Neural progenitor cell (in vitro differentiated cells): ENCODE measurements around the gene SUSD2. TPM values are rescaled to one million over a fixed set of nuclear protein-coding genes. Genes with fewer than 3 reads are reported as not detected.

Experiments
- DNase-seq: peaks from one replicate; pipeline ENCODE4 v3.0.0-alpha.2; 2016; ENCODE audit warnings: low spot score
- H2AFZ ChIP-seq: fragments of 200-600 bp; sonication (generic); replicated peaks from 2 replicates; pipeline ENCODE4 v1.6.1; 2016; ENCODE audit warnings: antibody characterized with exemption
- H3F3A ChIP-seq: fragments of 200-600 bp; sonication (generic); 2 replicates; pipeline ENCODE4 v1.6.1; 2016; ENCODE audit warnings: antibody characterized with exemption, low read depth
- H3K27ac ChIP-seq: fragments of 200-600 bp; sonication (generic); 2 replicates; pipeline ENCODE4 v1.5.1; 2016; ENCODE audit warnings: mild to moderate bottlenecking
- H3K27me3 ChIP-seq: fragments of 200-600 bp; sonication (generic); 2 replicates; pipeline ENCODE4 v1.6.1; 2016; ENCODE audit warnings: mild to moderate bottlenecking, moderate library complexity
- H3K36me3 ChIP-seq: fragments of 200-600 bp; sonication (generic); 2 replicates; pipeline ENCODE4 v1.5.1; 2016
- H3K4me1 ChIP-seq: fragments of 200-600 bp; sonication (generic); 2 replicates; pipeline ENCODE4 v1.6.1; 2016; ENCODE audit warnings: mixed run types
- H3K4me2 ChIP-seq: fragments of 200-600 bp; sonication (generic); 2 replicates; pipeline ENCODE4 v1.6.1; 2016
- H3K4me3 ChIP-seq: fragments of 200-600 bp; sonication (generic); 2 replicates; pipeline ENCODE4 v1.5.1; 2016
- H3K79me2 ChIP-seq: fragments of 200-600 bp; sonication (generic); 2 replicates; pipeline ENCODE4 v1.6.1; 2016; ENCODE audit warnings: low read depth
- H3K9ac ChIP-seq: fragments of 200-600 bp; sonication (generic); 2 replicates; pipeline ENCODE4 v1.6.1; 2016
- H3K9me3 ChIP-seq: fragments of 200-600 bp; sonication (generic); 2 replicates; pipeline ENCODE4 v1.5.1; 2016; ENCODE audit warnings: low read depth
- H4K20me1 ChIP-seq: fragments of 200-600 bp; sonication (generic); 2 replicates; pipeline ENCODE4 v1.6.1; 2016; ENCODE audit warnings: low read depth
- H3K27ac Mint-ChIP-seq: 3 replicates; pipeline ENCODE4 v1.8.0; 2021; ENCODE audit warnings: mixed read lengths
- H3K27me3 Mint-ChIP-seq: 2 replicates; pipeline ENCODE4 v1.8.0; 2022; ENCODE audit warnings: low read depth, mild to moderate bottlenecking, inconsistent platforms, moderate library complexity, mixed read lengths; ENCODE audit not compliant: insufficient read depth
- H3K36me3 Mint-ChIP-seq: 3 replicates; pipeline ENCODE4 v1.8.0; 2021; ENCODE audit warnings: mixed read lengths
- H3K4me1 Mint-ChIP-seq: 3 replicates; pipeline ENCODE4 v1.8.0; 2021; ENCODE audit warnings: mixed read lengths
- H3K4me3 Mint-ChIP-seq: 3 replicates; pipeline ENCODE4 v1.8.0; 2021; ENCODE audit warnings: mild to moderate bottlenecking, moderate library complexity, mixed read lengths
- H3K9me3 Mint-ChIP-seq: 3 replicates; pipeline ENCODE4 v1.8.0; 2020; ENCODE audit warnings: mixed read lengths
- CTCF ChIP-seq: fragments of 200-600 bp; sonication (generic); IDR thresholded peaks from 2 replicates; pipeline ENCODE4 v1.5.1; 2017; ENCODE audit warnings: antibody characterized with exemption, mild to moderate bottlenecking
- EZH2 ChIP-seq: fragments of 200-600 bp; sonication (generic); IDR thresholded peaks from 2 replicates; pipeline ENCODE4 v1.6.1; 2017; ENCODE audit warnings: antibody characterized with exemption, mild to moderate bottlenecking, moderate library complexity
- EZH2phosphoT487 ChIP-seq: fragments of 200-600 bp; sonication (generic); IDR thresholded peaks from 2 replicates; pipeline ENCODE4 v1.6.1; 2017; ENCODE audit warnings: antibody characterized with exemption
- total RNA-seq: library from RNA; depleted of rRNA; stranded (reverse); fragments of >200 nt; gene quantifications from 2 replicates; pipeline ENCODE4 v1.2.3, GENCODE V29; 2015; ENCODE audit warnings: low replicate concordance

The SUSD2 gene
- total RNA-seq, 1 donor from 2014 or later, result 0.02 TPM

GRCh38 chr22:24148266-24149197, 32.8 kb upstream of the SUSD2 start:
- Histone ChIP-seq H3K9ac (no peak overlapping the region), H3K4me2 (no peak overlapping the region), H4K20me1 (peaks cover 32% of the 10 kb centered on the region), H3K27ac (no peak overlapping the region), H3K4me1 (peaks cover 3% of the 10 kb centered on the region), H3K4me3 (no peak overlapping the region), H2AFZ (no peak overlapping the region), H3K27me3 (no peaks in the 10 kb centered on the region), H3F3A (no peaks in the 10 kb centered on the region), H3K9me3 (no peaks in the 10 kb centered on the region), H3K79me2 (no peaks in the 10 kb centered on the region), H3K36me3 (no peaks in the 10 kb centered on the region)
- no peak for DNase-seq
- Mint-ChIP-seq H3K9me3 (no peaks in the 10 kb centered on the region), H3K36me3 (no peaks in the 10 kb centered on the region), H3K4me1 (peaks cover 38% of the 10 kb centered on the region), H3K4me3 (no peak overlapping the region), H3K27ac (no peak overlapping the region), H3K27me3 (no peaks in the 10 kb centered on the region)
- no peak for TF ChIP-seq EZH2phosphoT487

- Histone ChIP-seq H3K9me3 (no peaks in the 10 kb centered on the region), H3F3A (no peaks in the 10 kb centered on the region), H2AFZ (no peak overlapping the region), H4K20me1 (peaks cover 32% of the 10 kb centered on the region), H3K27me3 (peaks cover 2% of the 10 kb centered on the region), H3K4me2 (no peak overlapping the region), H3K36me3 (no peaks in the 10 kb centered on the region), H3K4me1 (peaks cover 3% of the 10 kb centered on the region), H3K9ac (no peak overlapping the region), H3K79me2 (no peaks in the 10 kb centered on the region), H3K27ac (no peak overlapping the region), H3K4me3 (no peak overlapping the region)
- peaks cover 38% of the 10 kb centered on the region for H3K4me1 Mint-ChIP-seq
- no peaks in the 10 kb centered on the region for H3K9me3 Mint-ChIP-seq
- H3K27ac Mint-ChIP-seq, result peak overlapping the region; percentile 76
- no peak for DNase-seq
- peaks cover 4% of the 10 kb centered on the region for H3K27me3 Mint-ChIP-seq
- TF ChIP-seq EZH2phosphoT487, result no peak
- TF ChIP-seq CTCF, result no peak
- no peak for TF ChIP-seq EZH2
- no peaks in the 10 kb centered on the region for H3K36me3 Mint-ChIP-seq
- H3K4me3 Mint-ChIP-seq, result no peak overlapping the region
Observed at GRCh38 chr22:24149198-24149590, 32.1 kb upstream of the SUSD2 start.

GRCh38 chr22:24153353-24153752, 27.9 kb upstream of the SUSD2 start:
- H3F3A ChIP-seq, result peaks cover 16% of the 10 kb centered on the region
- H3K9me3 ChIP-seq, result no peaks in the 10 kb centered on the region
- peaks cover 54% of the 10 kb centered on the region for H4K20me1 ChIP-seq
- H3K4me1 ChIP-seq, result peaks cover 14% of the 10 kb centered on the region
- Mint-ChIP-seq H3K9me3 (no peaks in the 10 kb centered on the region), H3K4me3 (no peak overlapping the region), H3K4me1 (peaks cover 36% of the 10 kb centered on the region), H3K27ac (no peak overlapping the region), H3K36me3 (no peaks in the 10 kb centered on the region), H3K27me3 (peaks cover 17% of the 10 kb centered on the region)
- TF ChIP-seq EZH2phosphoT487 (no peak), EZH2 (no peak), CTCF (no peak)
- H3K4me2 ChIP-seq, result no peak overlapping the region
- H3K27ac ChIP-seq, result no peak overlapping the region
- DNase-seq, result no peak
- H3K79me2 ChIP-seq, result no peaks in the 10 kb centered on the region
- no peaks in the 10 kb centered on the region for H3K36me3 ChIP-seq
- H3K4me3 ChIP-seq, result no peak overlapping the region
- H2AFZ ChIP-seq, result no peak overlapping the region
- H3K27me3 ChIP-seq, result peaks cover 27% of the 10 kb centered on the region
- H3K9ac ChIP-seq, result no peak overlapping the region

GRCh38 chr22:24153959-24154358, 27.3 kb upstream of the SUSD2 start:
- H3F3A ChIP-seq, result peaks cover 16% of the 10 kb centered on the region
- peaks cover 36% of the 10 kb centered on the region for H3K4me1 Mint-ChIP-seq
- no peaks in the 10 kb centered on the region for H3K36me3 ChIP-seq
- no peak overlapping the region for H3K4me2 ChIP-seq
- H3K27ac ChIP-seq, result no peak overlapping the region
- peaks cover 14% of the 10 kb centered on the region for H3K4me1 ChIP-seq
- H3K27me3 Mint-ChIP-seq, result peaks cover 17% of the 10 kb centered on the region
- no peaks in the 10 kb centered on the region for H3K9me3 ChIP-seq
- no peak overlapping the region for H3K9ac ChIP-seq
- no peaks in the 10 kb centered on the region for H3K79me2 ChIP-seq
- no peaks in the 10 kb centered on the region for H3K9me3 Mint-ChIP-seq
- DNase-seq, result no peak
- TF ChIP-seq EZH2 (no peak), EZH2phosphoT487 (no peak), CTCF (no peak)
- H3K4me3 ChIP-seq, result no peak overlapping the region
- peaks cover 54% of the 10 kb centered on the region for H4K20me1 ChIP-seq
- H3K27me3 ChIP-seq, result peaks cover 27% of the 10 kb centered on the region
- H3K4me3 Mint-ChIP-seq, result peak overlapping the region; percentile 58
- H3K36me3 Mint-ChIP-seq, result peaks cover 2% of the 10 kb centered on the region
- no peak overlapping the region for H3K27ac Mint-ChIP-seq
- no peak overlapping the region for H2AFZ ChIP-seq
